NCI-H82 treated with DMSO at 0.1 percent for 48 hours (cell line): ENCODE results near the gene MRAS.
"Not testable (repeated sequence)": the region's sequence is repeated elsewhere in the genome, so short reads cannot be mapped to it uniquely, and the experiment has no call there.

ENCODE experiments used
- DNase-seq: peaks from one replicate; lab custom pipeline; 2025; ENCODE audit not compliant: unreplicated experiment; lab: John Stamatoyannopoulos, UW

Gene MRAS

DNA sequence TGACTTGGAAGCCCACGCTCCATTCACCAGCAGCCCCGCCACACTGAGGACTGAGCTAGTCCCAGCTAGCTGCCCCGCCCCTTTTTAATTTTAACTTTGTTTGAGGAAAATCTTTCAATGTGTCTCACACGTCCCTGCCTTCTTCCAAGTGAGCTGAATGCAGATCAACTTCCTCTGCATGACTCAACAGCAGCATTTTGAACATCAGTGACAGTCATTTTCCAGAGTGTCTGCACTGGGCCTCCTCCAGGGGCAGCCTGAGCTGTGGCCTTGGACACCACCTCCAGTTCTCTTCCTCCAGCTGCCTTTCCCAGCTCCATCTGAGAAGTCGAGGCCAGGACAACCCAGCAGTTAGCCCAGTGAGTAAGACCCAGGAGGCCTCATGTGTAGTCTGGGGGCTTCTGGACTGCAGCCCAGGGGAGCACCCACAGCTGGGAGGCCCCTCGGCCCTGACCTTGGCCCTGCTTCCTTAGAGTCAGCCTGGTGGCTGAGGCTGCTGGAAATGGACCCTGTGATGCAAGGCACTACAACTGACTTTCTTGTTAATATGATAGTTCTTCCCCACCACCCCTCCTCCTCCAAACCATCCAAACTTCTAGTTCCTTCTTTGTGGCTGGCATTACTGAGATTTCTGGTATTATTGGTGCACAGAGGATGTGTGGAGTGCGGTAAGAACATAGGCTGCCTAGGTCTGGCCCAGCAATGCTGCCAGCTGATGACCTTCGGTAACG is 64.6 kb downstream of the MRAS start:
- DNase-seq, result no peak

DNA sequence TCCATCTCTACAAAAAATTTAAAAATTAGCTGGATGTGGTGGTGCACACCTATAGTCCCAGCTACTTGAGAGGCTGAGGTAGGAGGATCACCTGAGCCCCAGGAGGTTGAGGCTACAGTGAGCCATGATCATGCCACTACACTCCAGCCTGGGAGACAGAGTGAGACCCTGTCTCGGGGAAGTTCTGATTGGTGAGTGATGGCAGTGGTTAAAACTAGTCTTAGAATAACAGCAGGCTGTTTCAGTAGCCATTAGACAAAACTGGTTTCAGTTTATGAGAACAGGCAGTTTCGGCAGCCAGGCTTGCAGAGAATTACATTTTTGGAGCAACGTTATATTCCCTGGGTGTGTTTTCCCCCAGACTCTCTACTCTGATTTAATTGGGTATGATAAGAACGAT is 67.9 kb downstream of the MRAS start:
- not testable (repeated sequence) for DNase-seq

DNA sequence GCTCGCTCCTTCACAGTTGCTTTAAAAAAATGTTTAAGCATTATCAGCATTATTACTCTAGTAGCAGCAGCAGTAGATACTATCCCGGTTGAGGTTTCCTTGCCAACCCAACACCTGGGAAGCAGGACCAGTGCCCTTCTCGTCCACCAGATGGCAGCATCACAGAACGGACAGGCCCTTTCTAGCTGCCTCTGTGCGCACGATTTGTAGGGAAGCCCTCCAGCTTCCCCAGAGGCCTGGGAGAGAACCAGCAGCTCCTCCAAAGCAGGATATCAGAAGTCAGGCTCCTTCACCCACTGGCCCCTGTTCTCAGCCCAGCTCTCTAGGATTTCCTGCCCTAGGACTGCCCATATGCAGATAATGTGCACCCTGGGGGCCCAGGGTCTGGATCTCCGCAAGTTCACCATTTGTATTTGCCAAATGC is 69.2 kb downstream of the MRAS start:
- DNase-seq, result peak; percentile 57

GRCh38 chr3:138418601-138419206 is 70.3 kb downstream of the MRAS start:
- no peak for DNase-seq

DNA sequence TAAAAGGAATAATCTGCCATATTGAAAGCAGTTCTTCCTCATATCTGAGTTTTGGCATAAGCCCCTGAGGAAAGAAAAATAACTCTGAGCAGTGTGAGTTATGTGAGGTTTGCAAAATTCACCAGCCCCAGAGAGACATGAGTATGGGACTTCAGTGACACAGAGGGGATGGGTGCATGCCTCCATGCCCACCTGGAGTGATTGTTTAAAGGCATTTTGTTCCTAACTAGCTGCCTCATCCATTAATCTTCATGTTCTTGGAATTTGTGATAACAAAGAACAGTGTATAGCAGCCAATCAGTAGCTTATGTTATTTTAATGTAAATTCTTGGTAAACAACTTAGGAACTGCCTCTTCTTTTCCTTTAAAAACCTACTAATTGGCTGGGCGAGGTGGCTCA is 74.9 kb downstream of the MRAS start:
- no peak for DNase-seq

GRCh38 chr3:138424323-138424722 is 75.9 kb downstream of the MRAS start:
- no peak for DNase-seq

DNA sequence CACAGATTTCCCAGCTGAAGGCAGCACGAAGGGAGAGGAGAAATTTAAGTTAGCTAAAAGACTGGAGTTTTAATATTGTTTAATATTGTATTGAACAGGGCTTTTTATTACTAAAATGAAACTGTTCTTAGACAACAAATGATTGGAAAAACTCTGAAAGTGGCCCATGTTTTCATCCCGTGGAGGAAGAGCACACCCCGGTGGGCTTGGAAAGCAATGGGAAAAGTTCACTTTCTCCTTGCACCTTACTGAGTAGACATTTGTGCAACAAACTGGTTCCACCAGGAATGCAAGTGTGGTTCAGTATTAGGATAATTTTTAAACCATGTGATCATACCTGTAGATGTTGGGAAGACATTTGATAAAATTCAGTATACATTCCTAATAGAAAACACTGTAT is 77.8 kb downstream of the MRAS start:
- no peak for DNase-seq

GRCh38 chr3:138426754-138427153 is 78.4 kb downstream of the MRAS start:
- not testable (repeated sequence) for DNase-seq

DNA sequence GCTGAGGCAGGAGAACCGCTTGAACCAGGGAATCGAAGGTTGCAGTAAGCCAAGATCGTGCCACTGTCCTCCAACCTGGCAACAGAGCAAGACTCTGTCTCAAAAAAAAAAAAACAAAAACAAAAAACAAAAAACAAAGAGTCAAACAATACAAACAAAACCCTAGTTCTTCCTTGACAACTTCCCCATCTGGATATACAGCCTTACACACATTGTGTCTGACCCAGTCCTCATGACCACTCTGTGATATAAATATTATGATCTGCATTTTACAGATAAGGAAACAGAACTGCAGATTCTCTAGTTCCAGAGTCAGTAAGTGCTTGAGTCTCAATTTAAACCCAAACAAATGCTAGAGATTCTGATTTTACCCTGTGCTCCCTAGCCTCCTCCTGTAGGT is 81.3 kb downstream of the MRAS start:
- DNase-seq, result no peak

- DNase-seq, result no peak
Measured at GRCh38 chr3:138432576-138433240, 84.3 kb downstream of the MRAS start.

- no peak for DNase-seq
Measured at GRCh38 chr3:138433892-138434275, 85.5 kb downstream of the MRAS start.

GRCh38 chr3:138434276-138434874 is 86.0 kb downstream of the MRAS start, which contains the start of gene ESYT3:
TSS of gene ESYT3 (plus strand) at chr3:138434616. CDS start at chr3:138434799, 183 bp downstream.
- DNase-seq, result peak; percentile 13

GRCh38 chr3:138434875-138435772 is 86.7 kb downstream of the MRAS start:
- DNase-seq, result no peak

GRCh38 chr3:138435840-138436239 is 87.5 kb downstream of the MRAS start:
- no peak for DNase-seq

DNA sequence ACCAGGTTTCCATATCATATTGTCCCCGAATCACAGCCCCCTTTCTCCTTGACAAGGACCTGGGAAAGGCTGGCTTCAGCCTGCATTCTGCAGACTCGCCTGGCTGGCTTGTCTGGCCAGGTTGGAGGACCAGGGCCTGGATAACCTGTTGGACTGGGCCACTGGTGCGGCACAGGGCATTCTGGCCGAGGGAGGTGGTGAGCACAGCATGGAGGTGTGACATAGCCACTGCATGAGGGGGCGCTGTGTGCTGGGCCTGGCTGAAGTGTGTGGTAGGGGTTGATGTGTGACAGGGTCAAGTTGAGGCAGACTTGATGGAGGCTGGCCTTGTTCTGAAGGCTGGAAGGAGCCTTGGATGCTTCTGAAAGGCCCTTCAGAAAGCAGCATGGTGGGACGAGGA is 88.9 kb downstream of the MRAS start:
- no peak for DNase-seq

DNA sequence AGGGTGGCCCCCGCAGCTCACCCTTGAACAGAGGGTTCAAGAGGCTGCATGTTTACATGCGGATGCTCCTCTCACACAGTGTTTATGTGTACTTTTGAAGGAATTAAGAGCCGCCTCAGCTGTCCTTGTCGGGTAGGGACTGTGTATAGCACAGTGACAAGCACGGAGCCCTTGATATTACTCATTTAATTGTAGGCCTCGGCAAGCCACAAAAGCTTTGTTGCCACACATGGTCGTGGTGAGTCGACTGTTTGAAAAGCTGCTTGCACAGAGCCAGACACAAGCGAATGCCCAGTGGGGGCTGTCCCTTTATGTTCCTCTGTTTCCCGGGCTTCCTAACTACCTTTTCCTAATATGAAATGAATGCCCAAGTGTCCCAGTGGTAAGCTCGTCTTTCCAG is 90.5 kb downstream of the MRAS start:
- DNase-seq, result no peak

DNA sequence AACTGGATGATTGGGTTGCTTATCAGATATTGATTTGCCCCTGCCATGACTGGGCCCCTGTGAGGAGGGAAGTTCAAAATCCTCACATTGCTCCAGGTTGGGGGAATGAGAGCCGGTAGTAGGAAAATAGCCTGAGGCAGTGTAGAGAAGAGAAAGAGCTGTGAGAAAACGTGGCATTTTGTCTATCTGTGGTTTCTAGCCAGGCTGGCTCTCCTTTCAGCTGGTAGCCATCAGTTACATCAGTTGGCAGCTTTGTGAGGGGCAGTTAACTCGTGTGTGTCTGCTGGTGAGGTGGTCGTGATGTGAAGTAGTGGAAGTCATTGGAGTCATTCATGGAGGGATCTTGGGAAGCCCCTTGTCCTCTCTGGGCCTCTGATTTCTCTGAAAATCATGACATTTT is 91.3 kb downstream of the MRAS start:
- no peak for DNase-seq

- DNase-seq, result no peak
Measured at GRCh38 chr3:138440121-138440521, 91.7 kb downstream of the MRAS start.

DNA sequence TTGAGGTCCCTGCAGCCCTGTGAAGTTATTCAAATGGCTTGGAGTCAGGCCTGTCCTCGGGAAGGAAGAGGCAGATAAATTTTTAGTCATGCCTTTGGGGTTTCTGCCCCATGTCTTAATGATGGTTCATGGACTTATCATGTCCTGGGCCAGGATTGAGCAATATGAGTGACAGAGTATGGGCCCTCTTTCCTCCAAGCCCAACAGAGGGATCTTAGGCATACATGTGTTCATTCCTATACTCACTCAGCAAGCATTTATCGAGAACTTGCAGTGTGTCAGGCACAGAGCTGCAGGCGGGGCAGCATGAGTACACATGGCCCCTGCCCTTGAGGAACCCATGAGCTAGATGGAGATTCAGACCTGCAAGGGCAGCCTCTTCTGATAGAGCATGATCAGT is 92.2 kb downstream of the MRAS start:
- no peak for DNase-seq

DNA sequence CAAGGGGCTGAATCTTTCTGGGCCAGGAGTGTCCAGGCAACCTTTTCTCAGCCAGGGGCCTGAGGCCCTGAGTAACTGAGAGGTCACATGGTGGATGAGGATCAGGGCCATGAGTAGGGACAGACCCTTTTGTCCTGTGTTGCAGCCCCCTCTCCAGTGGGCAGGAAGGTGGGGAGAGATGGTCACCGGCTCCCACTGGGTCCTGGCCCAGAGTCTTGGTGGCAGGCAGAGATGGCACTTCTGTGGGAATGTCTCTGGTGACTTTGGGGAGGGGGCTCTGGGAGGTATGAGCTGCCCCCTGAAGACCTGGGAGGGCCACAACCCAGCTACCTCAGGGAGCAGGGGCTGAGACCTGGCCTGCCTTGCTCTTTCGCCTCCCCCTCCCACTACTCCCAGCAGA is 92.9 kb downstream of the MRAS start:
- no peak for DNase-seq

DNA sequence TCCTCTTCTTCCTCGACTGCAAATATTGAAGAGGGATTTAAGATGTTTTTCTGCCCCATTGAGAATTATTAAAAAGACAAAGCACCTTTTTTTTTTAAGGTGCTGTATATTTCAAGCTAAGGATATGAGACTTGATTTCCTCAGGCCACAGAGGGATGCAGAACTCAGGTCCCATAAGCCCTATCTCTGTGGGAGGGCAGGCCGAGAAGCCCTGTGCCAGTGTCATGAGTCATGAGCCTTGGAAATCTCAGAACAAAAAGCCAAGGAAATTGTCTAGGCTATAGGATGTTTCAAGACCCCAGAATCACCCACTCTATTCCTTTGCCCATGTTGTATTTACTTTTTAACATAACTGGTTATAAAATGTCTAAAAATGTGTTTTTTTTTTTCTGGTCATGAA is 93.4 kb downstream of the MRAS start:
- no peak for DNase-seq
